Measurements from ENCODE around the gene DUSP16. TPM values are rescaled to one million over a fixed set of nuclear protein-coding genes. Genes with fewer than 3 reads are reported as not detected.

DUSP16 gene
- total and polyA plus RNA-seq, 2 experiments from 2014 or later: 11.7 to 59.4 TPM

GRCh38 chr12:12511895-12512711 lies 50.6 kb downstream of the DUSP16 start:
- no peak overlapping the region for H3K4me3 ChIP-seq
- H2AFZ ChIP-seq: no peak overlapping the region
- H3K36me3 ChIP-seq (ENCODE audit: insufficient read depth): no peaks in the 10 kb centered on the region
- DNase-seq (ENCODE audit: low spot score): no peak
- TF ChIP-seq EZH2phosphoT487 (IDR thresholded peaks at IDR 0.05; ENCODE audit: unreplicated experiment) (no peak), ZNF331 (CRISPR knock-in tag; IDR thresholded peaks at IDR 0.05; ENCODE audit: low read depth) (no peak), CREB1 (CRISPR knock-in tag; IDR thresholded peaks at IDR 0.05; ENCODE audit: low read depth) (no peak), ZNF114 (CRISPR knock-in tag; IDR thresholded peaks at IDR 0.05) (no peak), EZH2 (IDR thresholded peaks at IDR 0.05; ENCODE audit: low read depth, unreplicated experiment) (no peak), POLR2AphosphoS5 (IDR thresholded peaks at IDR 0.05; ENCODE audit: low read depth) (no peak), NANOG (IDR thresholded peaks at IDR 0.05; ENCODE audit: borderline replicate concordance) (no peak), ZNF462 (CRISPR knock-in tag; IDR thresholded peaks at IDR 0.05) (no peak), STAT1 (IDR thresholded peaks at IDR 0.05; ENCODE audit: unreplicated experiment) (no peak), JUNB (IDR thresholded peaks at IDR 0.05; ENCODE audit: unreplicated experiment) (no peak)
- TF ChIP-seq, protein P1, sequence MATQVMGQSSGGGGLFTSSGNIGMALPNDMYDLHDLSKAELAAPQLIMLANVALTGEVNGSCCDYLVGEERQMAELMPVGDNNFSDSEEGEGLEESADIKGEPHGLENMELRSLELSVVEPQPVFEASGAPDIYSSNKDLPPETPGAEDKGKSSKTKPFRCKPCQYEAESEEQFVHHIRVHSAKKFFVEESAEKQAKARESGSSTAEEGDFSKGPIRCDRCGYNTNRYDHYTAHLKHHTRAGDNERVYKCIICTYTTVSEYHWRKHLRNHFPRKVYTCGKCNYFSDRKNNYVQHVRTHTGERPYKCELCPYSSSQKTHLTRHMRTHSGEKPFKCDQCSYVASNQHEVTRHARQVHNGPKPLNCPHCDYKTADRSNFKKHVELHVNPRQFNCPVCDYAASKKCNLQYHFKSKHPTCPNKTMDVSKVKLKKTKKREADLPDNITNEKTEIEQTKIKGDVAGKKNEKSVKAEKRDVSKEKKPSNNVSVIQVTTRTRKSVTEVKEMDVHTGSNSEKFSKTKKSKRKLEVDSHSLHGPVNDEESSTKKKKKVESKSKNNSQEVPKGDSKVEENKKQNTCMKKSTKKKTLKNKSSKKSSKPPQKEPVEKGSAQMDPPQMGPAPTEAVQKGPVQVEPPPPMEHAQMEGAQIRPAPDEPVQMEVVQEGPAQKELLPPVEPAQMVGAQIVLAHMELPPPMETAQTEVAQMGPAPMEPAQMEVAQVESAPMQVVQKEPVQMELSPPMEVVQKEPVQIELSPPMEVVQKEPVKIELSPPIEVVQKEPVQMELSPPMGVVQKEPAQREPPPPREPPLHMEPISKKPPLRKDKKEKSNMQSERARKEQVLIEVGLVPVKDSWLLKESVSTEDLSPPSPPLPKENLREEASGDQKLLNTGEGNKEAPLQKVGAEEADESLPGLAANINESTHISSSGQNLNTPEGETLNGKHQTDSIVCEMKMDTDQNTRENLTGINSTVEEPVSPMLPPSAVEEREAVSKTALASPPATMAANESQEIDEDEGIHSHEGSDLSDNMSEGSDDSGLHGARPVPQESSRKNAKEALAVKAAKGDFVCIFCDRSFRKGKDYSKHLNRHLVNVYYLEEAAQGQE (IDR thresholded peaks at IDR 0.05; ENCODE audit: unreplicated experiment): no peak
- TF ChIP-seq, protein P2, sequence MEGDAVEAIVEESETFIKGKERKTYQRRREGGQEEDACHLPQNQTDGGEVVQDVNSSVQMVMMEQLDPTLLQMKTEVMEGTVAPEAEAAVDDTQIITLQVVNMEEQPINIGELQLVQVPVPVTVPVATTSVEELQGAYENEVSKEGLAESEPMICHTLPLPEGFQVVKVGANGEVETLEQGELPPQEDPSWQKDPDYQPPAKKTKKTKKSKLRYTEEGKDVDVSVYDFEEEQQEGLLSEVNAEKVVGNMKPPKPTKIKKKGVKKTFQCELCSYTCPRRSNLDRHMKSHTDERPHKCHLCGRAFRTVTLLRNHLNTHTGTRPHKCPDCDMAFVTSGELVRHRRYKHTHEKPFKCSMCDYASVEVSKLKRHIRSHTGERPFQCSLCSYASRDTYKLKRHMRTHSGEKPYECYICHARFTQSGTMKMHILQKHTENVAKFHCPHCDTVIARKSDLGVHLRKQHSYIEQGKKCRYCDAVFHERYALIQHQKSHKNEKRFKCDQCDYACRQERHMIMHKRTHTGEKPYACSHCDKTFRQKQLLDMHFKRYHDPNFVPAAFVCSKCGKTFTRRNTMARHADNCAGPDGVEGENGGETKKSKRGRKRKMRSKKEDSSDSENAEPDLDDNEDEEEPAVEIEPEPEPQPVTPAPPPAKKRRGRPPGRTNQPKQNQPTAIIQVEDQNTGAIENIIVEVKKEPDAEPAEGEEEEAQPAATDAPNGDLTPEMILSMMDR (conservative IDR thresholded peaks at IDR 0.05; ENCODE audit: low read depth in 2 of 2): no peak
- TF ChIP-seq, protein P3, sequence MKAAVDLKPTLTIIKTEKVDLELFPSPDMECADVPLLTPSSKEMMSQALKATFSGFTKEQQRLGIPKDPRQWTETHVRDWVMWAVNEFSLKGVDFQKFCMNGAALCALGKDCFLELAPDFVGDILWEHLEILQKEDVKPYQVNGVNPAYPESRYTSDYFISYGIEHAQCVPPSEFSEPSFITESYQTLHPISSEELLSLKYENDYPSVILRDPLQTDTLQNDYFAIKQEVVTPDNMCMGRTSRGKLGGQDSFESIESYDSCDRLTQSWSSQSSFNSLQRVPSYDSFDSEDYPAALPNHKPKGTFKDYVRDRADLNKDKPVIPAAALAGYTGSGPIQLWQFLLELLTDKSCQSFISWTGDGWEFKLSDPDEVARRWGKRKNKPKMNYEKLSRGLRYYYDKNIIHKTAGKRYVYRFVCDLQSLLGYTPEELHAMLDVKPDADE (IDR thresholded peaks at IDR 0.05): no peak
- H3K4me1 ChIP-seq (ENCODE audit: insufficient read depth): peaks cover 33% of the 10 kb centered on the region
- H3K9me3 Mint-ChIP-seq: no peaks in the 10 kb centered on the region
- H3K4me1 Mint-ChIP-seq: peaks cover 42% of the 10 kb centered on the region
- no peaks in the 10 kb centered on the region for H3K9me2 ChIP-seq (ENCODE audit: insufficient read depth)
- H3K4me3 Mint-ChIP-seq: no peak overlapping the region
- no peak overlapping the region for H3K4me2 ChIP-seq
- peaks cover 2% of the 10 kb centered on the region for H3K27me3 Mint-ChIP-seq (ENCODE audit: insufficient read depth, low read depth, poor library complexity)
- no peaks in the 10 kb centered on the region for H3F3A ChIP-seq (replicated peaks; ENCODE audit: low read depth)
- peaks cover 98% of the 10 kb centered on the region for H3K79me2 ChIP-seq (replicated peaks; ENCODE audit: insufficient read depth)
- no peak overlapping the region for H3K27ac Mint-ChIP-seq
- H3K27me3 ChIP-seq (ENCODE audit: insufficient read depth): no peaks in the 10 kb centered on the region
- 0 out of 2 replicates have a peak, but pooled peaks cover 4% of the 10 kb centered on the region for H4K20me1 ChIP-seq (replicated peaks; ENCODE audit: insufficient read depth)
- no peak overlapping the region for H3K27ac ChIP-seq (ENCODE audit: low read depth)
- ATAC-seq: no peak
- H3K36me3 Mint-ChIP-seq (ENCODE audit: low read depth): peaks cover 14% of the 10 kb centered on the region

All from GM23338 (cell line).